Skin epidermis (tissue), 12 donors: ENCODE results near the gene RAB12.
"Not testable (repeated sequence)": the region's sequence is repeated elsewhere in the genome, so short reads cannot be mapped to it uniquely, and the experiment has no call there.

Experiments
- H3K27ac ChIP-seq, 21 experiments: fragments of 200-600 bp; sonication (generic) in 11 of 21; one replicate each; pipeline ENCODE4 v1.5.0; 2020; ENCODE audit warnings: mild to moderate bottlenecking in 3 of 21, inconsistent platforms in 2 of 21, moderate library complexity in 2 of 21
- H3K4me3 ChIP-seq, 7 experiments: fragments of 200-600 bp; sonication (generic) in 2 of 7; one replicate each; pipeline ENCODE4 v1.5.0; 2020; ENCODE audit warnings: inconsistent platforms in 2 of 7, mild to moderate bottlenecking in 2 of 7, moderate library complexity in 1 of 7

RAB12 gene

GRCh38 chr18:8632386-8632785 lies 23.1 kb downstream of the RAB12 start:
- Histone ChIP-seq H3K4me3 (no peak overlapping the region), H3K27ac (no peak overlapping the region)

DNA sequence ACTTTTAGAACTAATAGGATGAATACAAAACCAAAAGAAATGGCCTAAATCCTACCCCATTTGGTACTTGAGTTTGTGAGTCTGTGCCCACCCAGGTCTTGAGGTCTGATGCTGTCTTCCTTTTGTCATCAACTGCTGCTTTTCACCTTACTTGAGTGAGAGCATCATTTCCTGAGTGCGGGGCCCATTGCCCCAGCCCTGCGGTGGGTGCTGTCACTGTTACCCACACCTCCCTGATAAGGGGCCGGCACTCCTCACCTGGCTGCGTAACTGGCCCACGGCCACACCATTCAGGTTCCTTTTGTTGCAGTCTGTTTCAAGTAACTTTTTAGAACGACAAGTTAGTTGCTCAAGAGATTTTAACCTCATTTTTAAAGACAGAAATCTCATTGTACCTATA lies 25.3 kb downstream of the RAB12 start:
- no peak overlapping the region for H3K4me3 ChIP-seq
- H3K27ac ChIP-seq: no peak overlapping the region

GRCh38 chr18:8635087-8635486 lies 25.9 kb downstream of the RAB12 start:
- Histone ChIP-seq H3K4me3 (no peak overlapping the region), H3K27ac (no peak overlapping the region)

GRCh38 chr18:8639762-8640161 lies 30.5 kb downstream of the RAB12 start:
- H3K4me3 ChIP-seq: no peak overlapping the region
- H3K27ac ChIP-seq: no peak overlapping the region

GRCh38 chr18:8643326-8643878 lies 34.2 kb downstream of the RAB12 start:
- H3K4me3 ChIP-seq: no peak overlapping the region
- no peak overlapping the region for H3K27ac ChIP-seq

- not testable (repeated sequence) for H3K4me3 ChIP-seq, H3K27ac ChIP-seq
Measured at GRCh38 chr18:8647359-8647758, 38.1 kb downstream of the RAB12 start.

- not testable (repeated sequence) for H3K27ac ChIP-seq, H3K4me3 ChIP-seq
Measured at GRCh38 chr18:8651478-8652261, 42.4 kb downstream of the RAB12 start.

- H3K27ac ChIP-seq: no peak overlapping the region
- no peak overlapping the region for H3K4me3 ChIP-seq
Measured at GRCh38 chr18:8654503-8655451, 45.5 kb downstream of the RAB12 start.

DNA sequence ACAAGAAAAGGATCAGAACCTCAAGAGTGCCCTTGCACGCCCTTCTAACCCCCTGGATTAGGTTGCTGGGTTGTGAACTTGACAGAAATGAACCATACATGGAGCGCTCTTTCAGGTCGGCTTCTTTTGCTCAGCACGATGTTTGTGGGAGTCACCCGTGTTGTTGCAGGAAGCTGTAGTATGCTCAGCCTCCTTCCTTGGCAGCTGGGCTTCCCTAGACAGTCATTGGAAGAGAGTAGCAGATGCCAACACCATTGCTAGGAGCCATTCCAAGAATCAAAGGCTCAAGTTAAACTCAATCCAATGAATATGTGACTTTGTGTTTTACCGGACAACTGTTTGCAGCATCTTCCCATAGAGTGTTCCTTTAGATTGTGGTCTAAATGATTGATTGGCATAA lies 47.0 kb downstream of the RAB12 start:
- Histone ChIP-seq H3K4me3 (no peak overlapping the region), H3K27ac (no peak overlapping the region)

- Histone ChIP-seq H3K4me3 (no peak overlapping the region), H3K27ac (no peak overlapping the region)
Measured at GRCh38 chr18:8657050-8657820, 48.0 kb downstream of the RAB12 start.

GRCh38 chr18:8657873-8658470 lies 48.7 kb downstream of the RAB12 start:
- H3K4me3 ChIP-seq: no peak overlapping the region
- no peak overlapping the region for H3K27ac ChIP-seq

DNA sequence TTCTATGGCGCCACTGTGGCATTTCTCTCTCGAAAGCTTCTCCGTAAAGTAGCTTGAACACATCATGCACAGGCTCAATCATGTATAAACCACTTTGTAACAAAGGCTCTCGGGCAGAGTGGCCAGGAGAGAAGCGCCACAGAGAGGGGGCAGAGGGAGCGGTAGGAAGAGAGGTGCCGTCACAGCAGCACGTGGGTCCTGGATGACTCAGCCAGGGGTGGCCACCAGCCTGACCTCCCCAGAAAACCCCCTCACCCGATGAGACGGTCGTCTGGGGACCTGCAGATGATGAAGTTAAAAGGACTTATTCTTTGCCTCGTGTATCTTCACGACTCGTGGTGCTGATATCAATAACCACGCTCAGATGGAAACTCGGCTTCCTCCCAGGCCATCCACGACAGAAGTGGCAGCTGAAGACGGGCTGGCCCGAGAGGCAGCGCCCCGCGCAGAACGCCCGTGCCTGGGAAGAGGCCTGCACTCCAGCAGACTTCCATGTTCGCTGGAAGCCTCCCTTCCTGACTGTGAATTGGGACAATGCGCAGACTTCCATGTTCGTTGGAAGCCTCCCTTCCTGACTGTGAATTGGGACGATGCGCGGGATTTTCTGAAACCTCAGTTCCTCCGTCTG lies 49.7 kb downstream of the RAB12 start:
- H3K27ac ChIP-seq: no peak overlapping the region
- no peak overlapping the region for H3K4me3 ChIP-seq

DNA sequence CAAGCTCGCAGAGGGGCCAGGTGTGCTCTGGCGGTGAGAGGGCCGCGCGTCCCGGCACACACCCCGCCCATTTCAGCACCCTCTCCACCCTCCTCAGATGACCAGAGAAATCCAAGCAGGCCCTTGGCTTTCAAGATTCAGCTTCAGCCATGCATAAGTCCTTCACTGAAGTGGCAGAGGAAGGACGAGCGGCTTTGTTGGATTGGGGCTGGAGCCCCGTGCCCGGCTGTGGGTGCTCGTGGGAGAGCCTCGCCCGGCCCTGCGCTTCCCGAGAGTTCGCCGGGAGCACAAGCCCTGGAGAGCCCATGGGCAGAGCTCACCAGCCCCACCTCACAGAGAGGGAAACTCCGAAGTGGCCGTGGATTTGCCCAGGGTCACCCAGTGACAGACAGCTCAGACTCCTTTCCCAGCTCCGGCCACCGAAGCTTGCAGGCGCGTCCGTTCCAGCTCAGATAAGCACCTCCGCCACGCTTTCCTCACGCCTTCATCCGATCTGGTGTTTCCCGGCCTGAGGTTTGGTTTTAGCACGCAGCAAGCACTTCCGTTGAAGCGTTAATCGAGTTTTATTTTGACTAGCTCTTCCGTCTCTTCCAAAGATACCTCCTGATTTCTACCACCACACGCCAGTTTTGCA lies 50.5 kb downstream of the RAB12 start:
- no peak overlapping the region for H3K4me3 ChIP-seq
- no peak overlapping the region for H3K27ac ChIP-seq

GRCh38 chr18:8660316-8660715 lies 51.1 kb downstream of the RAB12 start:
- H3K4me3 ChIP-seq: no peak overlapping the region
- no peak overlapping the region for H3K27ac ChIP-seq

GRCh38 chr18:8661754-8662559 lies 52.7 kb downstream of the RAB12 start:
- Histone ChIP-seq H3K27ac (no peak overlapping the region), H3K4me3 (no peak overlapping the region)

- Histone ChIP-seq H3K27ac (no peak overlapping the region), H3K4me3 (no peak overlapping the region)
Measured at GRCh38 chr18:8662560-8663255, 53.5 kb downstream of the RAB12 start.

DNA sequence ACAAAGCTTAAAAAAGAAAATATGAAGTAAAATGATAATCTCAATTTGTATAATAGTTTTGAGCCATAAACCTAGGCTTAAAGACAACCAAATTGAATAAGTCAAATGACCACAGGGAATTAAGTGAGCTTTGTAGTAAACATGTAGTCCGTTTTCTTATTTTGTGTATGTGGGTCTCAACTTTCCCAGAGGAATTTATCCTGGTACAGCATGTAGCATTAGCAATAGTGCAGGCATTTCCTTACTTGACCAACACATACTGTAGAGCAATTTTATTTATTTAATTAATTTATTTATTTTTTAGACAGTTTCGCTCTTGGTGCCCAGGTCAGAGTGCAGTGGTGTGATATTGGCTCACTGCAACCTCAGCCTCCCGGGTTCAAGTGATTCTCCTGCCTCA lies 58.6 kb downstream of the RAB12 start:
- Histone ChIP-seq H3K27ac (no peak overlapping the region), H3K4me3 (no peak overlapping the region)
